ENCODE results near the gene AGMO.

DNA sequence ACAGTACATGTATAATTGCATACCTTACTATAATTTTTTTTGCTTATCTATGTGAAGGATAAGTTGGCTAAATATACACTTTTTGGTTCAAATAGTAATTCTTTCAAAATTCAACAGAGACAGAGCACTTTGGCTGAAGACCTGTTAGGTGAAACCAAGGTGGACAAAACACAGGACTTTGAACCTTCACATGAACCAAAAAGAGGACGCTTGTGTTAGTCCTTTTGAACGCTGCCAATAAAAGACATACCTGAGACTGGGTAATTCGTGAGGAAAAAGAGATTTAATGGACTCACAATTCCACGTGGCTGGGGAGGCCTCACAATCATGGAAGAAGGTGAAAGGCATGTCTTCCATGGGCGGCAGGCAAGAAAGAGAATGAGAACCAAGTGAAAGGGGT, 4.7 kb upstream of the AGMO start:
- TF ChIP-seq RAD21 (IDR thresholded peaks at IDR 0.05), result peak in 1 of 2 donors; percentile 38
- TF ChIP-seq, protein P1, sequence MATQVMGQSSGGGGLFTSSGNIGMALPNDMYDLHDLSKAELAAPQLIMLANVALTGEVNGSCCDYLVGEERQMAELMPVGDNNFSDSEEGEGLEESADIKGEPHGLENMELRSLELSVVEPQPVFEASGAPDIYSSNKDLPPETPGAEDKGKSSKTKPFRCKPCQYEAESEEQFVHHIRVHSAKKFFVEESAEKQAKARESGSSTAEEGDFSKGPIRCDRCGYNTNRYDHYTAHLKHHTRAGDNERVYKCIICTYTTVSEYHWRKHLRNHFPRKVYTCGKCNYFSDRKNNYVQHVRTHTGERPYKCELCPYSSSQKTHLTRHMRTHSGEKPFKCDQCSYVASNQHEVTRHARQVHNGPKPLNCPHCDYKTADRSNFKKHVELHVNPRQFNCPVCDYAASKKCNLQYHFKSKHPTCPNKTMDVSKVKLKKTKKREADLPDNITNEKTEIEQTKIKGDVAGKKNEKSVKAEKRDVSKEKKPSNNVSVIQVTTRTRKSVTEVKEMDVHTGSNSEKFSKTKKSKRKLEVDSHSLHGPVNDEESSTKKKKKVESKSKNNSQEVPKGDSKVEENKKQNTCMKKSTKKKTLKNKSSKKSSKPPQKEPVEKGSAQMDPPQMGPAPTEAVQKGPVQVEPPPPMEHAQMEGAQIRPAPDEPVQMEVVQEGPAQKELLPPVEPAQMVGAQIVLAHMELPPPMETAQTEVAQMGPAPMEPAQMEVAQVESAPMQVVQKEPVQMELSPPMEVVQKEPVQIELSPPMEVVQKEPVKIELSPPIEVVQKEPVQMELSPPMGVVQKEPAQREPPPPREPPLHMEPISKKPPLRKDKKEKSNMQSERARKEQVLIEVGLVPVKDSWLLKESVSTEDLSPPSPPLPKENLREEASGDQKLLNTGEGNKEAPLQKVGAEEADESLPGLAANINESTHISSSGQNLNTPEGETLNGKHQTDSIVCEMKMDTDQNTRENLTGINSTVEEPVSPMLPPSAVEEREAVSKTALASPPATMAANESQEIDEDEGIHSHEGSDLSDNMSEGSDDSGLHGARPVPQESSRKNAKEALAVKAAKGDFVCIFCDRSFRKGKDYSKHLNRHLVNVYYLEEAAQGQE (IDR thresholded peaks at IDR 0.05), result no peak
- TF ChIP-seq, protein P2, sequence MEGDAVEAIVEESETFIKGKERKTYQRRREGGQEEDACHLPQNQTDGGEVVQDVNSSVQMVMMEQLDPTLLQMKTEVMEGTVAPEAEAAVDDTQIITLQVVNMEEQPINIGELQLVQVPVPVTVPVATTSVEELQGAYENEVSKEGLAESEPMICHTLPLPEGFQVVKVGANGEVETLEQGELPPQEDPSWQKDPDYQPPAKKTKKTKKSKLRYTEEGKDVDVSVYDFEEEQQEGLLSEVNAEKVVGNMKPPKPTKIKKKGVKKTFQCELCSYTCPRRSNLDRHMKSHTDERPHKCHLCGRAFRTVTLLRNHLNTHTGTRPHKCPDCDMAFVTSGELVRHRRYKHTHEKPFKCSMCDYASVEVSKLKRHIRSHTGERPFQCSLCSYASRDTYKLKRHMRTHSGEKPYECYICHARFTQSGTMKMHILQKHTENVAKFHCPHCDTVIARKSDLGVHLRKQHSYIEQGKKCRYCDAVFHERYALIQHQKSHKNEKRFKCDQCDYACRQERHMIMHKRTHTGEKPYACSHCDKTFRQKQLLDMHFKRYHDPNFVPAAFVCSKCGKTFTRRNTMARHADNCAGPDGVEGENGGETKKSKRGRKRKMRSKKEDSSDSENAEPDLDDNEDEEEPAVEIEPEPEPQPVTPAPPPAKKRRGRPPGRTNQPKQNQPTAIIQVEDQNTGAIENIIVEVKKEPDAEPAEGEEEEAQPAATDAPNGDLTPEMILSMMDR (IDR thresholded peaks at IDR 0.05; ENCODE audit: low read depth, low read length, missing input control), result no peak
- no peak for TF ChIP-seq EGR1 (IDR thresholded peaks at IDR 0.05; ENCODE audit: low read depth in 2 of 2)
- no peak for TF ChIP-seq GABPA (IDR thresholded peaks at IDR 0.05 in 1 of 2, conservative IDR thresholded peaks at IDR 0.05 in 1 of 2)
- TF ChIP-seq, protein P3, sequence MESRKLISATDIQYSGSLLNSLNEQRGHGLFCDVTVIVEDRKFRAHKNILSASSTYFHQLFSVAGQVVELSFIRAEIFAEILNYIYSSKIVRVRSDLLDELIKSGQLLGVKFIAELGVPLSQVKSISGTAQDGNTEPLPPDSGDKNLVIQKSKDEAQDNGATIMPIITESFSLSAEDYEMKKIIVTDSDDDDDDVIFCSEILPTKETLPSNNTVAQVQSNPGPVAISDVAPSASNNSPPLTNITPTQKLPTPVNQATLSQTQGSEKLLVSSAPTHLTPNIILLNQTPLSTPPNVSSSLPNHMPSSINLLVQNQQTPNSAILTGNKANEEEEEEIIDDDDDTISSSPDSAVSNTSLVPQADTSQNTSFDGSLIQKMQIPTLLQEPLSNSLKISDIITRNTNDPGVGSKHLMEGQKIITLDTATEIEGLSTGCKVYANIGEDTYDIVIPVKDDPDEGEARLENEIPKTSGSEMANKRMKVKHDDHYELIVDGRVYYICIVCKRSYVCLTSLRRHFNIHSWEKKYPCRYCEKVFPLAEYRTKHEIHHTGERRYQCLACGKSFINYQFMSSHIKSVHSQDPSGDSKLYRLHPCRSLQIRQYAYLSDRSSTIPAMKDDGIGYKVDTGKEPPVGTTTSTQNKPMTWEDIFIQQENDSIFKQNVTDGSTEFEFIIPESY (IDR thresholded peaks at IDR 0.05), result no peak
- no peak for TF ChIP-seq TAF1 (conservative IDR thresholded peaks at IDR 0.05)
- TF ChIP-seq, protein P4, sequence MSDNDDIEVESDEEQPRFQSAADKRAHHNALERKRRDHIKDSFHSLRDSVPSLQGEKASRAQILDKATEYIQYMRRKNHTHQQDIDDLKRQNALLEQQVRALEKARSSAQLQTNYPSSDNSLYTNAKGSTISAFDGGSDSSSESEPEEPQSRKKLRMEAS (IDR thresholded peaks at IDR 0.05), result no peak
- peak; percentile 37 for TF ChIP-seq YY1 (IDR thresholded peaks at IDR 0.05)
- no peak for TF ChIP-seq JUND (IDR thresholded peaks at IDR 0.05)

Data from liver (tissue), 3 donors.